Endothelial cell of hepatic sinusoid (primary cell): ENCODE results near the gene MMAB.

Experiments used
- in situ Hi-C: cut with HindIII; loops from 2 replicates; pipeline ENCODE4 v1.10.0; 2017; ENCODE audit warnings: low sequenced_read_pairs

MMAB gene

DNA sequence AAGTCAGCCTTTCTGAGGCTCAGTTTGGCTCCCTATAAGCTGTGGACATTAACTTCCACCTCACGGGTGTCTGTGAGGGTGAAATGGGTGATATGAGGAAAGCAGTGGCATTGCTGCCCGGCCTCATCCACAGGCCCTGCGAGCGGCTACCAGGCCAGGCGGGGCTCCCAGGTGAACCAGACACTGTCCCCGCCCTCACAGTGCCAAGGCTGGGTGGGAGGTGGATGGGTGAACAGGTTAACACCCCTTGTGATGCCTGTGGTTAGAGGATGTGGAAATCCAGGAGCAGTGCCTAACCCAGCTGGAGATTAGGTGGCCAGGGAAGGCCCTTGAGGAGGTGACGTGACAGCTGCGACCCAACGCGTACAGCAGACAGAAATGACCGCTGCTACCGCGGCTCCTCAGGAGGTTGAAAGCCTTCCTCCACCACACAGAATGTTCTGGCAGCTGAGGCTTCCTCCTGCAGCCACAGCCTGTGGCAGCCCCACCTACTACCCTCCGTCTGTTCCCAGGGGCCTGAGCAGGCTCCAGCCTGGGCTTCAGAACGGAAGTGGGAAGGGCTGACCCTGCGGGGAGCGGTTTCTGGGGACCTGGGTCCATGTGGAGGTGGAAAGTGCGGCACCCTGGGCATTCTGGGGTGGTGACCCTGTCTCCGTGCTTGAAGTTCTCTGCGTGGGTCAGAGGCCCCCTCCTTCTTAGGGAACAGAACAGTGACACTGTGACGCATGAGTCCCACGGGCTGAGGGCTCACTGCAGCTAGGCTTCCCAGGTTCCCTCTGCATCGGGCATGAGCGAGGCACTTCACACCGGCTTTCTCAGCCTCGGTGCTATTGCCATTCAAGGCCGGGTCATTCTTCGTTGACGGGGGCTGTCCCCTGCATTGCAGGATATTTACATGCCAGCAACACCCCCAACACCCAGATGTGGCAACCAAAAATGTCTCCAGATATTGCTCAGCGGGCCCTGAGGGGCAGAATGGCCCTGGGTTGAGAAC is 9.7 kb downstream of the MMAB start:
- in situ Hi-C loops: no loop called here

- in situ Hi-C loops: no loop called here
Observed at GRCh38 chr12:109562871-109563270, 10.4 kb downstream of the MMAB start.

DNA sequence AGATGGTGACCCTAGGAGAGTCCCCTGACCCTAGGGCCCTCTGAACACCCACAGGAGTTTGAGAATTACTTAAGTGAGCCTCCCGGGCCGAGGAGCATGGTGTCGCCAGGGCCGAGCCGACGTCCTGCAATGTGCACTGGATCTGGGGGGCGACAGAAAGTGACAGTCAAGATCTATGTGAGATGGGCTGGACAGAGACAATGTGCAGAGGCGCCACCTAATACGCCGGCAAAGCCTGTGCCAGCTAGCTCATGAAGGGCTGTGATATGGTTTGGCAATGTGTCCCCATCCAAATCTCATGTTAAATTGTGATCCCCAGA is 11.6 kb downstream of the MMAB start:
- in situ Hi-C loops: no loop called here

DNA sequence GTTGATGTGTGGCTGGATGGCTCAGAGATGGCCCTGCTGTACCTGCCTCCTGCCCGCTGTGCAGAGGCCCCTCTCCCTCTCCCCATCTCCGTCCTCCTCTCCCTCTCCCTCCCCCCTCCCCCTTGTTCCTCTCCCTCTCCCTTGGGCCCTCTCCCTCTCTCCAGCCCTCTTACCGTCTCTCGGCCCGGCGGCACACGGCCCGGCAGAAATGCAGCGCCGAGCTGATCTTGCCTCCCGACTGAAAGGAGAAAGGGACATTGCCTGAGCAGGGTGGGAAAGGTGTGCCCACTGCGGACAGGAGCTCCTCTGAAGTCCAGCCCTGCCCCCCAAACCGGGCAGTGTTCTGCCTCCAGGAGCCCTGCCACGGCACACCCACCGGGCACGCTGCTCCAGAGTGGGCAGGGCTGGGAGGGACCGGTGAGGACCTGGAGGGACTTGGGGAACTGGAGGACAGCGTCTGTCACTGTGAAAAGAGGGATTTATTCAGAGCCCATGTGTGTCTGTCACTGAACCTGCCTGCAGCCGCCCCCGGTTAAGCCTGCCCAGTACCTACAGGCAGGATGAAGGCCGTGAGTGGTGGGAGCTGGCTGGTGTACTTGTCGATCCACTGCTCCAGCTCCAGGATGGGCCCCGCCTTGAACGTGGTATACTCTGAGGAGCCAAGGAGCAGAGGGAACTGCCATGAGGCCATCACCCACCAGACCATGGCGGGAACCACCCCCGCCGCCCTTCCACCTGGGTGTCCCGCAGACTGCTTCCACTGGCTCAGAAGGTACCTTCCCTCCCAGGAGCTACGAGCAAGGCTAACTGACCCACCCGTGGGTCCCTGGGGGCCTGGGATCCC is 12.2 kb downstream of the MMAB start:
- in situ Hi-C loops: no loop called here

DNA sequence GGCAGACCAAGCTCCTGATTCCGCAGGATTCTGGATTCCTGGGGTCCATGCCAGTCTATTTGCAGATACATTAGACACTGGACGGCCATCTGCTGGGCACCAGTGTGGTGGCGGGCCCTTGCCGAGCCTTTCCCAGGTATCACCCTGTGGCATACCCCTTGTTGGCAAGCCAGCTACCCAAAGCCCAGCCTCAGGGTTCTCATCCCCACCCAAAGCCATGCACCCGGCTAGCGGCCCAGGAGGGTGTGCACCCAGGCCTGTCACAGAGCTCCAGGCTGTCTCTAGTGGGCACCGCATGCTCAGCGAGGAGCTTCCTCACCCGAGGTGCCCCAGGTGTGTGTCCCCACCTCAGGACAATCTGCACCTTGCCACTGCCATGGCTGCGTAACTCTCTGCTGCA is 13.7 kb downstream of the MMAB start:
- in situ Hi-C loops: no loop called here

DNA sequence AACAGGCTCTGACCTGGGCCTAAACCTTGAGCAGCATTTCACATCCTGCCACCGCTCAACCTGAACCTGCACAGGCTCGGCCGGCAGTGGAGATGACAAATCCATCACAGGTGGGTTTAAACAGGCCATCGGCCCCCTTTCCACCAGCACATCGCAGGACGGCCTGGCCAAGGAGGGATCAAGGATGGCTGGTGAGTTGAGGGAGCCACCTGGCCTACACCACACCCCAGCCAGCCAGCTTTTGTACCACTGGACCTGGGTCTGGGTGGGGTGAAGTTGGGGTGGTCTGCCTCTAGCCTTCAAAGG is 14.2 kb downstream of the MMAB start:
- in situ Hi-C loops: no loop called here

DNA sequence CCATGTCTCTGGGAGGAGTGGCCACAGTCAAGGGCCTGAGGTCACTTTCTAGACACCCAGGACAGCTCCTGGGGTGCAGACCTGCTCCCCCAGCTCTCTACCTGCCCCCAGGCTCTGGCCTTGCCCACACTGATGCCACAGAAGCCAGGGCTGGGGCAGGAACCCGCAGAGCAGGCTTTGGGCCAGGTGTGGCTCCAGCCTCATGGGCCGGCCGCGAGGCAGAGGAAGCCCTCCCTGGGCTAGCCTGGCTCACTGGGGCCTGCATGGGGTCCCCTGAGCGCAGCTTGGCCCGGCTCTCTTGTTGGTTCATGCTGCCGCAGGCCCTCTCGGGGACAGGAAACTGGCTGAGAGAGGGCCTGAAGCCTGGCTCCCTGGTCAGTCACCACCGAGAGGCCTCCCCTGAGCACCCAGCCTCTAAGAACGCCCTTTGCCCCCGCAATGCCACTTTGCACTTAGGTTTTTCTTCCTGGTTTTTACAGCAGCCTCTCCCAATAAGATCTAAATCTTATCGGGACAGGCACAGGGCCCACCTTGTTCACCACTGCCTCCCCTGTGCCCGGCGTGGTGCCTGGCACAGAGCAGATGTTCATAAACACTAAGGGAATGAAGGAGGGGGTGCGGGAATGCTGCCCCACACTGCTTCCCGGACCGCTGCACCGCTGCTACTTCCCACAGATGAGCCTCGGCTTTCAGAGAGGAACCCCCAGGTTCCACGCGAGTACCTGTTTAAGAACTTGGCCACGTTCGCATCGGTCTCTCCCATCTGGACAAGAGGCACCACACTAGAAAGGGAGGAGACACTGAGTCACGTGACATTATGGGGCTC is 14.7 kb downstream of the MMAB start:
- in situ Hi-C loops: no loop called here

- in situ Hi-C loops: no loop called here
Observed at GRCh38 chr12:109557805-109558204, 15.5 kb downstream of the MMAB start.

DNA sequence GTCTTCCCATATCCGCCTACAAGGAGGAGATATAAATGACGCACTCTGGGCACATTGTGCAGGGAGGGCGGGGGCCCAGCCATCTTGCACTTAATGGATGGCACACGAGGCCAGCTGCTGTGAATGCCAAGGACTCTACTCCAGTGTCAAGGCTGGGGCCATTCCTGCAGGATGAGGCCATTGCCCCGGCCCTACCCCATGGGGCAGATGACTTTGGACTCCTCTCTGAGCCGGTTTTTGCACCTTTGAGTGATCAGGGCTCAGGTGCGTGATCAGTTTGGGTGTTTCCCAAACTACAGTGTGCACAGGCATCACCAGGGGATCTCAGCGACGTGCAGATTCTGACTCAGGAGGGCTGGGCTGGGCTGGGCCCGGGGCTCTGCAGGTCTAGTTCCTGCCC is 16.1 kb downstream of the MMAB start:
- in situ Hi-C loops: no loop called here

GRCh38 chr12:109555431-109556315 is 17.6 kb downstream of the MMAB start:
- in situ Hi-C loops: no loop called here

GRCh38 chr12:109554761-109555160 is 18.5 kb downstream of the MMAB start:
- in situ Hi-C loops: no loop called here

GRCh38 chr12:109553906-109554500 is 19.3 kb downstream of the MMAB start:
- in situ Hi-C loops: no loop called here

GRCh38 chr12:109553483-109553882 is 19.8 kb downstream of the MMAB start:
- in situ Hi-C loops: no loop called here

- in situ Hi-C loops: no loop called here
Observed at GRCh38 chr12:109552971-109553370, 20.3 kb downstream of the MMAB start.

DNA sequence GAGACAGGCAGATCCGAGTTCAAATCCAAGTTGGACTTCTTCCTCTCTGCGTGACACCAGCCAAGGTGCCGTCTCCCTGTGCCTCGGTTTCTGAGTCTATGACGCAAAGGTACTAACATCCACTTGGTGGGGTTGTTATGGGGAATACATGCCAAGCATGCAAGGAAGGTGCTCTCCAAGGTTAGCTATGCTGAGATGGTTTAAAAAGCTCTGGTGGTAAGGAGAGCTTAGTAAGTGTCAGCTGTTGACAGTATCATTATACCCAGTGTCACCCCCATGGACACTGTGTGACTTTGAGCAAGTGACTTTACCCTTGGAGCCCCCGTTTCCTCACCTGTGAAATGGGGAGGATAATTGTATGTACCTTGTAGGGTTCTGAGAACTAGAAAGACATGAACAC is 22.2 kb downstream of the MMAB start:
- in situ Hi-C loops: no loop called here

DNA sequence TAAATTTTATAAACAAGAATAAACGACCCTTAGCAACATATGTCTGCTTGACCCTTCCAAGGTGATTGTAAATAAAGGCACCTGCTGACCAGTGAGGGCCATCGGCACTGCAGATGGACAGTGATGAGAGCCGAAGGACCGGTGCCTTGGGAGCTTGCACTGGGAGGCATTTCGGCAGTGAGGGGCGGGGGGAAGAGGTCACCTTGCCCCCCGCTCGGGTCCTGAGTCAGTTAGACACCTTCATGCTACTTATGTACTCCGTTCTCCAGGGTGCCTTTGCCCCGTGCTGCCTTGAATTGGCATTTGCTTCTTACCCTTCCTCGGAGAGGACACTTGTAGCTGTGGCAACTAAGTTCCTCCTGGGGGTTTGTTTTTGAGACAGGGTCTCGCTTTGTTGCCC is 23.0 kb downstream of the MMAB start:
- in situ Hi-C loops: no loop called here

DNA sequence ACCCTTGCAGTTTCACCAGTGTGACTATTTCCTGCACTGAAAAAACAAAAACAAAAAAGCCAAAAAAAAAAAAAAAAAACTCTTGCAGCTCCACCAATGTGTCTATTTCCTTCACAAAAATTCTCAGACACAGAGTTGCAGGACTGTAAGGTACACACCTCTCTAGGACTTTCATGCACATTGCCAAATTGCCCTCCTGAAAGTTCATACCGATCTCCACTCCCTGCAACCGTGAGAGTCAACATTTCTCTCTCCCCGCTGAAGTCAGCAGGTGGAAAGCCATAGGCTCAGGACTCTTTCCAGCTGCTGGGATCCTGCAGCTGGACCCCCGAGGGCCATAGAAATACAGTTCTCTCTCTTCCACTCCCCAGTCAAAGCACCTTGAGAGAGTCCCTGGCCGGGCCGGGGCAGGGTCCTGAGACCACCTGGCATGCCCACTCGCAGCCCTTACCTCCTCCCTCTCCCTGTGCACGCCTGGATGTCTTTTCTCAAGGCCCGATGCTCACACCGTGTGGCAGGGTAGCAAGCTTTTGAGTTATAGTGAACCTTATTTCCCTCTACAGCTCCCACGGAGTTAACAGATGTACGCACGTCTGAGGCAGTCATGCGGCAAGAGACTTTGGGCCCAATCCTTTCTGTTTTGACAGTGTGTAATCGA is 23.6 kb downstream of the MMAB start:
- in situ Hi-C loops: no loop called here

- in situ Hi-C loops: no loop called here
Observed at GRCh38 chr12:109548258-109548657, 25.0 kb downstream of the MMAB start.

DNA sequence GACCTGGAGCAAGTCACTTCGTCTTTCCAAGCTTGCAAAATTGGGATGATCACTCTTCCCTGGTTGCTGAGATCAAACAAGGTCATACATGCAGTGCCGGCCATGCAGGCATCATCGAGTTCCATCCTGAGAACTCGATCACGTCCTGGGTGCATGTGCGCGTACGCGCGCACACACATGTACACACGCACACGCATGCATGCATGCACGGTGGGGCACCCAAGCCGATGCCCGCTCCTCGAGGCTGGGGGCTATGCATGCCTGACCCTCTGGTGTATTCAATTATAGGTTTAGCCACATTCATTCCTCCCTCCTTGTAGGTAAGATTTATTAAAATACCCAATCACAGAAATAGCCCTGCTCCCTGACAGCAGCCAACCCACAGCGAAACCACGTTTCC is 26.0 kb downstream of the MMAB start:
- in situ Hi-C loops: no loop called here
